ENCODE measurements around the gene SKAP1.

The SKAP1 gene

DNA sequence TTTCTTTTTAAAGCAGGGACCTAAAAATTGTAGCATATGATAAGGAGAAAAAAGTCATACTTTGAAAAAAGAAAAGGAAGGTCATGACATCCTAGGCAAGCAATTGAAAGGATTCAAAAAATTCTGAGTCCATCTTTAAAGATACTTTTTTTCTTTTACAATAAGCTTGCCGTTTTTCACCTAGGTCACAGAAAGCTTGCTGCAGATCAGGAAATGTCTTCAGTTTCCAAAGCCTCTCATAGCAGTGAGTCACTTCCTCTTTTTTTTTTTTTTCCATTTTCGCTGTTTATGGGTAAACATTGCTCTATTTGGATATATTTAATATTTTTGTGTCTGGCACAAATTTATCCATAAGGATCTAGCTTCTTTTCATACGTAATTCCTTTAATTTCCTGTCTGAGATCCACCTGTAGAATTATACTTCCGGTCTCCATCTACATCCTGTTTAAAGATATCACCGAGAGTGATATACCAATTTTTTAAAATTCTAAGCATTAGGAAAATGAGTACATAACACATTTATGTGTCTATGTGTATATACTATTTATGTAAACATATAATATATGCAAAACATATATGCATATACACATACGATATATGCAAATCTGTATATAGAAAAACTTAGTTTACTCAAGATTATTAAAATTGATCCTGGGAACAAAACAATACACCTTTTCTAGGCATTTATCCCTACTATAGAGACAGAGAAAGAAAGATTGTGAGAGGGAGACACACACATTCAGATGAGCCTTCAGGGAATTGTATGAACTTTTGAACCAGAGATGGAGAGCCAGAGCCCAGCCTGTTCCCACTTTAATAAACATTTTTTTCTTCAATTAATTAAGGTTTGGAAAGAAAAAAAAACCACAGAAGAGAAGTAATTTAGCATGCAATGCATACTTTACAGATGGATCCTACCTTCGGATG lies 134.4 kb downstream of the SKAP1 start:
- H3K4me2 ChIP-seq (ENCODE audit: low read depth, low read length), result peak overlapping the region; percentile 88

DNA sequence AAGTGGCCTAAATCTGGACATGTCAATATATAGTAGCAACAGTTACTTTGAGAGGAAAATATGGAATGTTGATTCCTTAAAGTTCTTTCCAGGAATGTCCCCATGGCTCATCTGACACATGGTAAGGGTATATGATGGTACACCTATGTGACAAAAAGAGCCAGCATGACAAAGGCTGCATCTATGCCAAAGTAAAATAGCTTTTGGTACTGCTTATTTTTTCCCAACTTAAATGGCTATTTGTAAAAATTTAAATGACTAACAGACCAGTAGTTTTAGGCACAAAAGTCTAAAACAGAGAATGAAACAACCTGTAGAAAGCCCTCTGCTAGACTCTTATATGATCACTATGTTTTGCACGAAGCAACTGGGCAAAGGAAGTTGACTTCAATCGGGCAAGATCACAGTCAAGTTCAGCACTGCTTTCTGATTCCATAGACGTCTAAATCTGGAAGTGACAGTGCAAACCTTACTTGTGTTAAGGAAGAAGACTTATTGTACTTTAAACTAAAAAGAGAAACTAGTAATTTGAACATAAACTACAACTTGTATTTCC lies 135.1 kb downstream of the SKAP1 start:
- no peaks in the 10 kb centered on the region for H4K20me1 ChIP-seq (ENCODE audit: insufficient read depth, low read length)
- H3K27me3 ChIP-seq (replicated peaks; ENCODE audit: insufficient read depth, low read length), result no peaks in the 10 kb centered on the region
- 0 out of 2 replicates have a peak, but pooled peaks cover 5% of the 10 kb centered on the region for H3K79me2 ChIP-seq (ENCODE audit: low read length)
- peak overlapping the region; percentile 62 for H3K4me3 ChIP-seq (ENCODE audit: low read length)
- peak; percentile 44 for DNase-seq
- peak overlapping the region; percentile 91 for H3K27ac ChIP-seq (ENCODE audit: low read length)
- TF ChIP-seq, protein P1, sequence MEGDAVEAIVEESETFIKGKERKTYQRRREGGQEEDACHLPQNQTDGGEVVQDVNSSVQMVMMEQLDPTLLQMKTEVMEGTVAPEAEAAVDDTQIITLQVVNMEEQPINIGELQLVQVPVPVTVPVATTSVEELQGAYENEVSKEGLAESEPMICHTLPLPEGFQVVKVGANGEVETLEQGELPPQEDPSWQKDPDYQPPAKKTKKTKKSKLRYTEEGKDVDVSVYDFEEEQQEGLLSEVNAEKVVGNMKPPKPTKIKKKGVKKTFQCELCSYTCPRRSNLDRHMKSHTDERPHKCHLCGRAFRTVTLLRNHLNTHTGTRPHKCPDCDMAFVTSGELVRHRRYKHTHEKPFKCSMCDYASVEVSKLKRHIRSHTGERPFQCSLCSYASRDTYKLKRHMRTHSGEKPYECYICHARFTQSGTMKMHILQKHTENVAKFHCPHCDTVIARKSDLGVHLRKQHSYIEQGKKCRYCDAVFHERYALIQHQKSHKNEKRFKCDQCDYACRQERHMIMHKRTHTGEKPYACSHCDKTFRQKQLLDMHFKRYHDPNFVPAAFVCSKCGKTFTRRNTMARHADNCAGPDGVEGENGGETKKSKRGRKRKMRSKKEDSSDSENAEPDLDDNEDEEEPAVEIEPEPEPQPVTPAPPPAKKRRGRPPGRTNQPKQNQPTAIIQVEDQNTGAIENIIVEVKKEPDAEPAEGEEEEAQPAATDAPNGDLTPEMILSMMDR (IDR thresholded peaks at IDR 0.05; ENCODE audit: low read length), result no peak
- TF ChIP-seq EZH2 (optimal IDR thresholded peaks at IDR 0.05; ENCODE audit: low read depth, low read length) (no peak), EZH2phosphoT487 (IDR thresholded peaks at IDR 0.05; ENCODE audit: low read length) (no peak)
- peak overlapping the region; percentile 71 for H3K9ac ChIP-seq (ENCODE audit: low read length)
- peak overlapping the region; percentile 88 for H3K4me2 ChIP-seq (ENCODE audit: low read depth, low read length)
- H2AFZ ChIP-seq (ENCODE audit: low read length), result peak overlapping the region; percentile 69
- H3K9me2 ChIP-seq (replicated peaks; ENCODE audit: insufficient read depth, low read length), result no peaks in the 10 kb centered on the region
- H3K4me1 ChIP-seq (ENCODE audit: low read length), result peaks cover 52% of the 10 kb centered on the region
- H3K9me3 ChIP-seq (replicated peaks; ENCODE audit: insufficient read depth, low read length), result no peaks in the 10 kb centered on the region
- H3F3A ChIP-seq (ENCODE audit: insufficient read depth, low read length), result peaks cover 21% of the 10 kb centered on the region
- no peaks in the 10 kb centered on the region for H3K36me3 ChIP-seq (replicated peaks; ENCODE audit: insufficient read depth, low read length)

More for the DNA sequence above, 134.4 kb downstream of the SKAP1 start:
- Histone ChIP-seq H3K9me2 (replicated peaks; ENCODE audit: insufficient read depth, low read length) (no peaks in the 10 kb centered on the region), H3F3A (ENCODE audit: insufficient read depth, low read length) (peaks cover 28% of the 10 kb centered on the region), H3K4me3 (ENCODE audit: low read length) (peak overlapping the region; percentile 62), H3K79me2 (ENCODE audit: low read length) (0 out of 2 replicates have a peak, but pooled peaks cover 5% of the 10 kb centered on the region), H2AFZ (ENCODE audit: low read length) (peak overlapping the region; percentile 69), H4K20me1 (ENCODE audit: insufficient read depth, low read length) (no peaks in the 10 kb centered on the region), H3K27me3 (replicated peaks; ENCODE audit: insufficient read depth, low read length) (no peaks in the 10 kb centered on the region), H3K9ac (ENCODE audit: low read length) (peak overlapping the region; percentile 71), H3K36me3 (replicated peaks; ENCODE audit: insufficient read depth, low read length) (no peaks in the 10 kb centered on the region), H3K9me3 (replicated peaks; ENCODE audit: insufficient read depth, low read length) (no peaks in the 10 kb centered on the region), H3K4me1 (ENCODE audit: low read length) (peaks cover 59% of the 10 kb centered on the region), H3K27ac (ENCODE audit: low read length) (peak overlapping the region; percentile 91)
- DNase-seq, result peak; percentile 70
- TF ChIP-seq, protein P1 (IDR thresholded peaks at IDR 0.05; ENCODE audit: low read length), result no peak
- TF ChIP-seq EZH2 (optimal IDR thresholded peaks at IDR 0.05; ENCODE audit: low read depth, low read length) (no peak), EZH2phosphoT487 (IDR thresholded peaks at IDR 0.05; ENCODE audit: low read length) (no peak)

DNA sequence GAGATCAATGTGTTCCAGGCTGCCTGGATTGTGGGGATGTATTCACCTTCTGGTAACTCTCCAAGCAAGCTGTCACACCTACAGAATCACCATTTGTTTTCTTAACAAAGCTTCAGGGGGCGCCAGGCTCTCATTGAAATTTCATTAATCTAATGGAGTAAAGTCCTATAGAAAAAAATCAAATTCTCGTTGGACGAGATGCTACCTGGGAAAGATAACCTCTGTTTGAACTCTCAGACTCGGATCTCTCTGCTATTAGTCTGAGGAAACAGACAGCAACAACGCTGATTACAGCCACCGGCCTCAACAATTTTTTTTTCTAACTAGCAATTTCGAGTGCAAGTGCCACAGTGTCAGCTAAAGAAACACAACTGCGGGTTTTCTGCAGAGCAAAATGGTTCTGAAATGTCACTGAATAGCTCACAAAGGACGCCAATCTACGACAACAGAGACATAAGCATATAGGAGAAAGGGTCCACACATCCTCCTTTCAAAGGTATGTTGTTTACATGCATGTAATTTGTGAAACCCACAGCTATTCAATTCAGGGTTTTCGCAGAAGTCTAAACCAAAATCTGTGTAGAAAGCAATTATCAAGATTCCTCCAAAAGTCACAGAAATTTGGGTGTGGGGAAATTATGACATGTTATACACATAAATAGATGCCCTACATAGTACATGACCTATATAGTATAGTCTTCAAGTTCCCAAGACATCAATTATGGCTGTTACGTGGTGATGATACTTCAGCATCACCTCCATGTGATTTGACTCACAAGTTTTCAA lies 135.8 kb downstream of the SKAP1 start:
- Histone ChIP-seq H3F3A (ENCODE audit: insufficient read depth, low read length) (peaks cover 14% of the 10 kb centered on the region), H3K9me2 (replicated peaks; ENCODE audit: insufficient read depth, low read length) (no peaks in the 10 kb centered on the region), H3K27me3 (replicated peaks; ENCODE audit: insufficient read depth, low read length) (no peaks in the 10 kb centered on the region), H3K4me3 (ENCODE audit: low read length) (peak overlapping the region; percentile 62), H3K9me3 (replicated peaks; ENCODE audit: insufficient read depth, low read length) (no peaks in the 10 kb centered on the region), H3K36me3 (replicated peaks; ENCODE audit: insufficient read depth, low read length) (no peaks in the 10 kb centered on the region), H3K4me1 (ENCODE audit: low read length) (peaks cover 45% of the 10 kb centered on the region), H3K9ac (ENCODE audit: low read length) (peak overlapping the region; percentile 71; the same call in 1 of the 2 replicates), H3K4me2 (ENCODE audit: low read depth, low read length) (peak overlapping the region; percentile 88), H2AFZ (ENCODE audit: low read length) (peak overlapping the region; percentile 69; the same call in 1 of the 2 replicates), H3K79me2 (ENCODE audit: low read length) (0 out of 2 replicates have a peak, but pooled peaks cover 5% of the 10 kb centered on the region), H3K27ac (ENCODE audit: low read length) (peak overlapping the region; percentile 91; the same call in 1 of the 2 replicates), H4K20me1 (ENCODE audit: insufficient read depth, low read length) (no peaks in the 10 kb centered on the region)
- DNase-seq, result no peak
- TF ChIP-seq, protein P1 (IDR thresholded peaks at IDR 0.05; ENCODE audit: low read length), result no peak
- TF ChIP-seq EZH2 (optimal IDR thresholded peaks at IDR 0.05; ENCODE audit: low read depth, low read length), result no peak
- no peak for TF ChIP-seq EZH2phosphoT487 (IDR thresholded peaks at IDR 0.05; ENCODE audit: low read length)
